DND-41 (cell line): ENCODE measurements around the gene ECE2.

ENCODE experiments used
- ATAC-seq: fragments of 200-7000 bp; cut with Tn5 transposase; 3 replicates; pipeline ENCODE4 v1.9.1; 2021; ENCODE audit warnings: low read depth; ENCODE audit not compliant: insufficient read depth
- DNase-seq: peaks from one replicate; pipeline ENCODE4 v3.0.0-alpha.2; 2020
- H2AFZ ChIP-seq: 2 replicates; pipeline ENCODE4 v1.6.0; 2012; ENCODE audit warnings: low read depth, low read length
- H3K27ac ChIP-seq: 2 replicates; pipeline ENCODE4 v1.5.1; 2012; ENCODE audit warnings: low read length, inconsistent platforms
- H3K27me3 ChIP-seq: fragments of 200-600 bp; sonication (generic); 2 replicates; pipeline ENCODE4 v1.6.0; 2012; ENCODE audit warnings: low read length, mild to moderate bottlenecking, inconsistent platforms; ENCODE audit not compliant: insufficient read depth, poor library complexity
- H3K36me3 ChIP-seq: 2 replicates; pipeline ENCODE4 v1.5.1; 2012; ENCODE audit warnings: low read length, inconsistent platforms; ENCODE audit not compliant: insufficient read depth
- H3K4me1 ChIP-seq: 2 replicates; pipeline ENCODE4 v1.5.1; 2012; ENCODE audit warnings: mild to moderate bottlenecking, low read length; ENCODE audit not compliant: insufficient read depth
- H3K4me2 ChIP-seq: 2 replicates; pipeline ENCODE4 v1.6.0; 2012; ENCODE audit warnings: mild to moderate bottlenecking, moderate library complexity, low read length, inconsistent platforms; ENCODE audit not compliant: insufficient read depth
- H3K4me3 ChIP-seq, 2 experiments: fragments of 200-600 bp in 1 of 2; shearing (Covaris generic) in 1 of 2; 2 replicates each; pipeline ENCODE4 v1.5.1; 2012 to 2016; ENCODE audit warnings: inconsistent platforms in 2 of 2, low read length in 2 of 2, mild to moderate bottlenecking in 2 of 2, low read depth in 1 of 2, moderate library complexity in 1 of 2
- H3K79me2 ChIP-seq: 2 replicates; pipeline ENCODE4 v1.6.0; 2012; ENCODE audit warnings: low read length, inconsistent platforms; ENCODE audit not compliant: insufficient read depth
- H3K9ac ChIP-seq: 2 replicates; pipeline ENCODE4 v1.6.0; 2012; ENCODE audit warnings: low read depth, mild to moderate bottlenecking, inconsistent platforms, low read length, moderate library complexity
- H3K9me3 ChIP-seq: 2 replicates; pipeline ENCODE4 v1.5.1; 2012; ENCODE audit warnings: low read length, moderate library complexity, mild to moderate bottlenecking, inconsistent platforms; ENCODE audit not compliant: insufficient read depth, severe bottlenecking
- H4K20me1 ChIP-seq: 2 replicates; pipeline ENCODE4 v1.6.0; 2012; ENCODE audit warnings: low read length; ENCODE audit not compliant: insufficient read depth
- CTCF ChIP-seq: IDR thresholded peaks from 2 replicates; pipeline ENCODE4 v1.5.1; 2012; ENCODE audit warnings: borderline replicate concordance, low read length, moderate library complexity, mild to moderate bottlenecking; ENCODE audit not compliant: poor library complexity, severe bottlenecking; ENCODE audit errors: extremely low read depth
- EZH2 ChIP-seq: IDR thresholded peaks from 3 replicates; pipeline ENCODE4 v1.6.1; 2012; ENCODE audit warnings: borderline replicate concordance, low read depth, mild to moderate bottlenecking, moderate library complexity, low read length, inconsistent platforms; ENCODE audit not compliant: severe bottlenecking

Gene ECE2

DNA sequence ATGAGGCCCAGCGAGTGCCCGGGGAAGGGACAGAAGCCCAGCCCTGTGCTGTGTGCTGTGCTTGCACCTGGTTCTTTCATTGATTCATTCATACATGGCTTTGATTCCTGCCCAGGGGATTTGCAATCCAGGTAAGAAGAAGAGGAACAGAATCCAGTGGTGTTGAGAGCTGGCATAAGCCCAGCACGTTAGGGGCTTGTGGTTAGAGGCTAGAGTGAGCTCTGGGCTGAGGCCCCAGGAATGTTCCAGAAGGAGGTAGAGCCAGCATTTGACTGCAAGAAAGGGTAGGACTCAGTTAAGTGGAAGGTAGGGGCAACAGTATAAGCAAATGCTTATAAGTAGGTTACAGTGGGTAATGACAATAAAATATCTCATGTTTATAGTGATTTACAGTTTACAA is 44.2 kb upstream of the ECE2 start:
- Histone ChIP-seq H3K27ac (no peak overlapping the region), H3K36me3 (no peaks in the 10 kb centered on the region), H3K4me1 (peaks cover 18% of the 10 kb centered on the region), H2AFZ (no peak overlapping the region), H3K9me3 (no peaks in the 10 kb centered on the region), H3K27me3 (peaks cover 42% of the 10 kb centered on the region), H3K4me3 (no peak overlapping the region), H4K20me1 (peaks cover 8% of the 10 kb centered on the region; the same call in 1 of the 2 replicates), H3K9ac (no peak overlapping the region), H3K79me2 (no peaks in the 10 kb centered on the region), H3K4me2 (no peak overlapping the region)
- ATAC-seq (no peak), DNase-seq (no peak)
- TF ChIP-seq CTCF = no peak
- no peak for TF ChIP-seq EZH2

DNA sequence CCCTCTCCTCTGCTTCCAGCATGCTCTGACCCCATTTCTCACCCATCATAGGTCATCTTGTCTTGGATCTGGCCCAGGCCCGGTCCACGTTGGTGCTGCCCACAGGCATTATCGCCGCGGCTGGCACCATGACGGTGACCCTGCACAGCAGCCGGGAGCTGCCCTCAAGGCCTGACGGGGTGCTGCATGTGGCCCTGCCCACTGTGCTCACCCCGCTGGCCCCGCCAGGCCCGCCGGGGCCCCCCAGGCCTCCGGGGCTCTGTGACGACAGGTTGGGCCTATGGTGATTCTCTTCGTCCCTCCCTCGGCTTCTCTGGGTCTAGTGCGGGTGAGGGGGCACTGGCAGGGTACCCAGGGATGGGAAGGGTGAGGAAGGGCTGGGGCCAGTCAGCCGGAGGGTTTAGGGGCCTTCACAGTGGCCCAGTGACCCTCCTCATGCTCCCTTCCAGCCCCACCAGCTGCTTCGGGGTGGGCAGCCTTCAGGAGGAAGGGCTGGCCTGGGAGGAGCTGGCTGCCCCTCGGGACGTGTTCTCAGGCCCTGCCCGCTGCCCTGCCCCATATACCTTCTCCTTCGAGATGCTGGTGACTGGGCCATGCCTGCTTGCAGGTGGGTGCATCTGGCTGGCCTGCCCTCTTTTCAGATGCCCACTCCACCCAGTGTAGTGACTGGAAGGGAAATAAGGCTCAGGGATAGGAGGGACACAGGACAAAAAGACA is 42.5 kb upstream of the ECE2 start:
- H2AFZ ChIP-seq = no peak overlapping the region
- no peak overlapping the region for H3K4me3 ChIP-seq
- no peak overlapping the region for H3K9ac ChIP-seq
- H4K20me1 ChIP-seq = 0 out of 2 replicates have a peak, but pooled peaks cover 2% of the 10 kb centered on the region
- no peaks in the 10 kb centered on the region for H3K36me3 ChIP-seq
- peaks cover 18% of the 10 kb centered on the region for H3K4me1 ChIP-seq
- no peak overlapping the region for H3K4me2 ChIP-seq
- H3K9me3 ChIP-seq = no peaks in the 10 kb centered on the region
- H3K27ac ChIP-seq = no peak overlapping the region
- ATAC-seq = no peak
- H3K27me3 ChIP-seq = peaks cover 34% of the 10 kb centered on the region
- no peak for DNase-seq
- no peaks in the 10 kb centered on the region for H3K79me2 ChIP-seq
- TF ChIP-seq CTCF = no peak
- TF ChIP-seq EZH2 = no peak

GRCh38 chr3:184234224-184234623 is 41.6 kb upstream of the ECE2 start:
- no peaks in the 10 kb centered on the region for H3K36me3 ChIP-seq
- ATAC-seq (no peak), DNase-seq (no peak)
- peaks cover 24% of the 10 kb centered on the region for H3K27me3 ChIP-seq
- peaks cover 10% of the 10 kb centered on the region for H3K4me1 ChIP-seq
- TF ChIP-seq EZH2 (no peak), CTCF (no peak)
- no peaks in the 10 kb centered on the region for H3K79me2 ChIP-seq
- H3K4me2 ChIP-seq = no peak overlapping the region
- no peaks in the 10 kb centered on the region for H3K9me3 ChIP-seq
- no peak overlapping the region for H2AFZ ChIP-seq
- peaks cover 2% of the 10 kb centered on the region; the same call in 1 of the 2 replicates for H4K20me1 ChIP-seq
- no peak overlapping the region for H3K27ac ChIP-seq
- H3K9ac ChIP-seq = no peak overlapping the region
- no peak overlapping the region for H3K4me3 ChIP-seq
